SK-N-SH treated with all-trans-retinoic acid at 6 μM for 48 hours (cell line): ENCODE data around the gene RHOT2.

Experiments
- ATAC-seq: fragments of 200-7000 bp; cut with Tn5 transposase; 3 replicates; pipeline ENCODE4 v1.9.1; 2020; ENCODE audit warnings: mild to moderate bottlenecking, moderate library complexity
- ARNTL ChIP-seq: fragments of 450-650 bp; formaldehyde crosslinking; IDR thresholded peaks from 2 replicates; pipeline ENCODE4 v1.5.0; 2020; ENCODE audit warnings: low read depth, mild to moderate bottlenecking, moderate library complexity, borderline replicate concordance
- BACH2 ChIP-seq: fragments of 250-450 bp; sonication (Bioruptor Pico); IDR thresholded peaks from 2 replicates; pipeline ENCODE4 v1.9.0; 2021; ENCODE audit warnings: mild to moderate bottlenecking, borderline replicate concordance
- CREB5 ChIP-seq: fragments of 250-450 bp; sonication (Bioruptor Pico); IDR thresholded peaks from 2 replicates; pipeline ENCODE4 v1.5.1; 2020; ENCODE audit warnings: low read depth, mild to moderate bottlenecking, moderate library complexity
- CSRNP3 ChIP-seq: fragments of 250-450 bp; sonication (Bioruptor Pico); IDR thresholded peaks from 2 replicates; pipeline ENCODE4 v1.5.1; 2021; ENCODE audit warnings: mild to moderate bottlenecking, moderate library complexity
- ESRRG ChIP-seq: fragments of 250-450 bp; sonication (Bioruptor Pico); IDR thresholded peaks from 2 replicates; pipeline ENCODE4 v1.6.1; 2021; ENCODE audit warnings: mild to moderate bottlenecking
- GLIS3 ChIP-seq: fragments of 250-450 bp; sonication (Bioruptor Pico); IDR thresholded peaks from 2 replicates; pipeline ENCODE4 v1.5.0; 2020; ENCODE audit warnings: mild to moderate bottlenecking, moderate library complexity
- ISL1 ChIP-seq: fragments of 250-450 bp; sonication (Bioruptor Pico); IDR thresholded peaks from 2 replicates; pipeline ENCODE4 v2.1.2; 2022; ENCODE audit warnings: mild to moderate bottlenecking, moderate library complexity
- OSR1 ChIP-seq: fragments of 250-450 bp; sonication (Bioruptor Pico); IDR thresholded peaks from 2 replicates; pipeline ENCODE4 v1.8.0; 2022; ENCODE audit warnings: moderate library complexity, mild to moderate bottlenecking, inconsistent platforms
- PATZ1 ChIP-seq: fragments of 250-450 bp; sonication (Bioruptor Pico); IDR thresholded peaks from 2 replicates; pipeline ENCODE4 v1.8.0; 2020; ENCODE audit warnings: mild to moderate bottlenecking, moderate library complexity, borderline replicate concordance
- POU6F1 ChIP-seq: fragments of 250-450 bp; sonication (Bioruptor Pico); IDR thresholded peaks from 2 replicates; pipeline ENCODE4 v1.8.0; 2021; ENCODE audit warnings: low read depth, mild to moderate bottlenecking, moderate library complexity, borderline replicate concordance
- PPARA ChIP-seq: fragments of 250-450 bp; sonication (Bioruptor Pico); IDR thresholded peaks from 2 replicates; pipeline ENCODE4 v1.5.0; 2020; ENCODE audit warnings: mild to moderate bottlenecking, borderline replicate concordance
- ZFP30 ChIP-seq: fragments of 450-650 bp; formaldehyde crosslinking; IDR thresholded peaks from 2 replicates; pipeline ENCODE4 v1.5.0; 2022; ENCODE audit warnings: mild to moderate bottlenecking, moderate library complexity
- ZNF565 ChIP-seq: fragments of 450-650 bp; formaldehyde crosslinking; conservative IDR thresholded peaks from 2 replicates; pipeline ENCODE4 v1.5.0; 2020; ENCODE audit warnings: low read depth, mild to moderate bottlenecking, moderate library complexity
- ZNF8 ChIP-seq: fragments of 450-650 bp; formaldehyde crosslinking; IDR thresholded peaks from 2 replicates; pipeline ENCODE4 v1.5.0; 2020; ENCODE audit warnings: mild to moderate bottlenecking, moderate library complexity

The RHOT2 gene

GRCh38 chr16:637081-638018 is 30.6 kb upstream of the RHOT2 start (continued):
- TF ChIP-seq PATZ1 (CRISPR knock-in tag) (no peak), ZNF565 (CRISPR knock-in tag) (no peak), GLIS3 (CRISPR knock-in tag) (no peak), ARNTL (no peak), ISL1 (CRISPR knock-in tag) (no peak)

- TF ChIP-seq PPARA (CRISPR knock-in tag), result no peak
- TF ChIP-seq CSRNP3 (CRISPR knock-in tag), result no peak
- TF ChIP-seq ESRRG (CRISPR knock-in tag), result no peak
- TF ChIP-seq ZFP30 (CRISPR knock-in tag), result no peak
- TF ChIP-seq, all 23 proteins: peak for 0
- no peak for ATAC-seq
Observed at GRCh38 chr16:638034-638543, 29.8 kb upstream of the RHOT2 start.

GRCh38 chr16:638836-639235 is 29.1 kb upstream of the RHOT2 start:
- ATAC-seq, result no peak

More at GRCh38 chr16:638836-639235, 29.1 kb upstream of the RHOT2 start:
- no peak for TF ChIP-seq CREB5
- no peak for TF ChIP-seq OSR1 (CRISPR knock-in tag)
- no peak for TF ChIP-seq ZNF565 (CRISPR knock-in tag)
- TF ChIP-seq ZNF8 (CRISPR knock-in tag), result no peak
- TF ChIP-seq POU6F1 (CRISPR knock-in tag), result no peak
- no peak for TF ChIP-seq BACH2 (CRISPR knock-in tag)
- TF ChIP-seq PATZ1 (CRISPR knock-in tag), result no peak
